Liver (tissue), 9 donors: ENCODE data around the gene IFT81. TPM values are rescaled to one million over a fixed set of nuclear protein-coding genes. Genes with fewer than 3 reads are reported as not detected.

Experiments used
- DNase-seq: peaks from one replicate; pipeline ENCODE4 v3.0.0-alpha.2; 2017; ENCODE audit warnings: low spot score
- H3K27ac ChIP-seq, 2 donors: one replicate each; pipeline ENCODE4 v1.7.0; 2013; ENCODE audit warnings: inconsistent platforms in 2 of 2, low read length in 2 of 2, control low read depth in 1 of 2, low read depth in 1 of 2, mild to moderate bottlenecking in 1 of 2
- H3K27me3 ChIP-seq, 4 donors: one replicate each; pipeline versions ENCODE4 v1.6.1 to v1.7.0; 2013; ENCODE audit warnings: low read length in 3 of 4, inconsistent platforms in 1 of 4, mild to moderate bottlenecking in 1 of 4, moderate library complexity in 1 of 4; ENCODE audit not compliant: control insufficient read depth in 4 of 4, insufficient read depth in 4 of 4
- H3K36me3 ChIP-seq, 4 donors: one replicate each; pipeline versions ENCODE4 v1.6.1 to v1.7.0; 2013; ENCODE audit warnings: low read length in 3 of 4, mild to moderate bottlenecking in 3 of 4, low read depth in 1 of 4, moderate library complexity in 1 of 4; ENCODE audit not compliant: control insufficient read depth in 4 of 4, insufficient read depth in 3 of 4
- H3K4me1 ChIP-seq, 4 donors: one replicate each; pipeline versions ENCODE4 v1.6.1 to v1.7.0; 2013; ENCODE audit warnings: low read length in 3 of 4, mild to moderate bottlenecking in 3 of 4, moderate library complexity in 1 of 4; ENCODE audit not compliant: control insufficient read depth in 4 of 4, insufficient read depth in 4 of 4
- H3K4me3 ChIP-seq, 3 donors: one replicate each; pipeline versions ENCODE4 v1.6.1 to v1.7.0; 2013; ENCODE audit warnings: low read length in 3 of 3, control low read depth in 1 of 3, low read depth in 1 of 3, mild to moderate bottlenecking in 1 of 3
- H3K9ac ChIP-seq, 2 donors: one replicate each; pipeline ENCODE4 v1.7.0; 2013; ENCODE audit warnings: low read length in 2 of 2, mild to moderate bottlenecking in 2 of 2, moderate library complexity in 2 of 2, control low read depth in 1 of 2, low read depth in 1 of 2
- H3K9me3 ChIP-seq, 4 donors: one replicate each; pipeline versions ENCODE4 v1.6.1 to v1.7.0; 2013; ENCODE audit warnings: low read length in 3 of 4; ENCODE audit not compliant: control insufficient read depth in 4 of 4
- ATF3 ChIP-seq: IDR thresholded peaks from 2 replicates; pipeline ENCODE4 v1.6.1; 2016; ENCODE audit warnings: antibody characterized with exemption
- CTCF ChIP-seq: fragments of 150-350 bp; IDR thresholded peaks from 2 replicates; pipeline ENCODE4 v1.5.1; 2017; ENCODE audit warnings: improper control_type of control experiment, low read depth, low read length; ENCODE audit not compliant: missing input control
- EGR1 ChIP-seq, 2 donors: IDR thresholded peaks; 2 replicates each; pipeline ENCODE4 v1.6.1; 2016 to 2018; ENCODE audit warnings: antibody characterized with exemption in 2 of 2, low read depth in 2 of 2
- FOXA1 ChIP-seq: IDR thresholded peaks from 2 replicates; pipeline ENCODE4 v1.6.1; 2016; ENCODE audit warnings: antibody characterized with exemption
- FOXA2 ChIP-seq: IDR thresholded peaks from 2 replicates; pipeline ENCODE4 v1.6.1; 2016; ENCODE audit warnings: antibody characterized with exemption
- GABPA ChIP-seq, 2 donors: IDR thresholded peaks in 1 of 2; conservative IDR thresholded peaks in 1 of 2; 2 replicates each; pipeline ENCODE4 v1.6.1; 2016; ENCODE audit warnings: antibody characterized with exemption in 2 of 2, mild to moderate bottlenecking in 1 of 2, moderate library complexity in 1 of 2
- HNF4A ChIP-seq, 2 donors: conservative IDR thresholded peaks; 2 replicates each; pipeline ENCODE4 v1.6.1; 2016; ENCODE audit warnings: antibody characterized with exemption in 2 of 2, mild to moderate bottlenecking in 2 of 2
- HNF4G ChIP-seq: IDR thresholded peaks from 2 replicates; pipeline ENCODE4 v1.6.1; 2016; ENCODE audit warnings: antibody characterized with exemption
- JUND ChIP-seq, 2 donors: IDR thresholded peaks; 2 replicates each; pipeline ENCODE4 v1.6.1; 2016; ENCODE audit warnings: antibody characterized with exemption in 2 of 2
- MAX ChIP-seq: IDR thresholded peaks from 2 replicates; pipeline ENCODE4 v1.6.1; 2016; ENCODE audit warnings: antibody characterized with exemption
- NR2F2 ChIP-seq: IDR thresholded peaks from 2 replicates; pipeline ENCODE4 v1.6.1; 2016; ENCODE audit warnings: antibody characterized with exemption
- RAD21 ChIP-seq, 2 donors: IDR thresholded peaks; 2 replicates each; pipeline ENCODE4 v1.6.1; 2016; ENCODE audit warnings: antibody characterized with exemption in 2 of 2, mild to moderate bottlenecking in 2 of 2
- REST ChIP-seq: IDR thresholded peaks from 2 replicates; pipeline ENCODE4 v1.6.1; 2016; ENCODE audit warnings: antibody characterized with exemption, mild to moderate bottlenecking
- RXRA ChIP-seq, 2 donors: IDR thresholded peaks; 2 replicates each; pipeline ENCODE4 v1.6.1; 2017 to 2018; ENCODE audit warnings: antibody characterized with exemption in 2 of 2, mild to moderate bottlenecking in 1 of 2
- SP1 ChIP-seq: IDR thresholded peaks from 2 replicates; pipeline ENCODE4 v1.6.1; 2018; ENCODE audit warnings: antibody characterized with exemption, mild to moderate bottlenecking
- TAF1 ChIP-seq: conservative IDR thresholded peaks from 2 replicates; pipeline ENCODE4 v1.6.1; 2016; ENCODE audit warnings: antibody characterized with exemption, mild to moderate bottlenecking
- YY1 ChIP-seq: IDR thresholded peaks from 2 replicates; pipeline ENCODE4 v1.6.1; 2016; ENCODE audit warnings: antibody characterized with exemption, mild to moderate bottlenecking
- ZBTB33 ChIP-seq: IDR thresholded peaks from 2 replicates; pipeline ENCODE4 v1.6.1; 2016; ENCODE audit warnings: antibody characterized with exemption
- WGBS: extraction: QIAGEN DNeasy Blood & Tissue Kit; methylation state at CpG from one replicate; pipeline ENCODE4 v1.1.7; 2013; 5-methylcytosine and 5-hydroxymethylcytosine counted together
- polyA plus RNA-seq, 2 donors: library from polyadenylated mRNA; stranded (reverse) in 1 of 2; unstranded in 1 of 2; fragments of 200-250 nt in 1 of 2; fragments of >200 nt in 1 of 2; fragmentation: Nextera tagmentation in 1 of 2; extraction: Ambion mirVana in 1 of 2; gene quantifications; one replicate each; pipeline versions ENCODE4 v1.2.1 to v1.2.3, GENCODE V29; 2013 to 2015
- total RNA-seq, 2 donors: library from RNA; depleted of rRNA; stranded (reverse); fragments of >200 nt; gene quantifications; one replicate each; pipeline ENCODE4 v1.2.3, GENCODE V29; 2014
- donor health status: healthy.
- donor health status: healthy.
- donor health status: healthy.
- donor health status: healthy.
- donor health status: healthy.

Gene IFT81
- total and polyA plus RNA-seq, 4 donors: 1.9 to 4.9 (median 2.8) TPM

- Histone ChIP-seq H3K9ac (no peak overlapping the region), H3K9me3 (no peaks in the 10 kb centered on the region), H3K4me3 (no peak overlapping the region), H3K36me3 (no peaks in the 10 kb centered on the region), H3K27ac (peak overlapping the region; percentile 78 to 93), H3K27me3 (no peaks in the 10 kb centered on the region), H3K4me1 (peaks cover 12 to 70% (median 64%) of the 10 kb centered on the region in 4 donors)
- WGBS: 37% methylated on average over 7 of the region's 7 CpGs
- no peak for DNase-seq
- TF ChIP-seq TAF1 (peak; percentile 96), ZBTB33 (peak; percentile 56), SP1 (peak; percentile 90), YY1 (peak; percentile 79), FOXA1 (no peak), ATF3 (peak; percentile 32), HNF4G (peak; percentile 49), FOXA2 (no peak), GABPA (IDR thresholded peaks at IDR 0.05 in 1 of 2, conservative IDR thresholded peaks at IDR 0.05 in 1 of 2) (no peak), REST (peak; percentile 91), RXRA (IDR thresholded peaks at IDR 0.05) (peak; percentile 75 to 92), MAX (peak; percentile 26), NR2F2 (no peak), JUND (IDR thresholded peaks at IDR 0.05) (peak in 1 of 2 donors; percentile 73), RAD21 (IDR thresholded peaks at IDR 0.05) (peak; percentile 61 to 72), EGR1 (IDR thresholded peaks at IDR 0.05; ENCODE audit: low read depth in 2 of 2) (peak in 1 of 2 donors; percentile 11), HNF4A (conservative IDR thresholded peaks at IDR 0.05) (peak; percentile 78 to 86), CTCF (no peak)
These were observed 125.6 kb downstream of the IFT81 start for GRCh38 chr12:110249716-110250225.
